ENCODE measurements around the gene NFIB. TPM values are rescaled to one million over a fixed set of nuclear protein-coding genes. Genes with fewer than 3 reads are reported as not detected.

Gene NFIB
- total and polyA plus RNA-seq, 2 donors (not counting 3 experiments of a cell fraction or from before 2014, with no cell fraction given): 26.4 to 174 TPM

DNA sequence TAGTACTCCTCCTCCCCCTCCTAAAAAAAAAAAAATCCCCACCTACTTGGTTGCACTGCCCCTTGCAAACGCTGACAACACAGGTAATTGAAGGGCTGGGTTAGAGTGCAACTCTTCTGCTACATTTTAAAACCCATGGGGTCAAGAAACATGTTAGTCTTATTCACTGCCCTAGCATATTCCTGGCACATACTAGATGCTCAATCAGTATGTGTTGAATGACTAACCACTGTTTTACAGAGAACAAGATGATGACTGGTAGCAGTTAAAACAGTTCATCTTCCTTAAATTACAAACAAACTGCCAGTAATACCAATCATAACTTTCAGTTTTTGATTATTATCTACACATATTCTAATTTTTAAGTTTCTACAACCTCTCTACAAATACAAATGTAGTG lies 124.4 kb downstream of the NFIB start:
- Histone ChIP-seq H3K4me3 (replicated peaks in 1 of 3; ENCODE audit: insufficient read depth in 1 of 3, low read depth in 1 of 3, low read length in 3 of 3) (no peak overlapping the region), H2AFZ (ENCODE audit: low read depth, low read length) (no peak overlapping the region), H3K27me3 (ENCODE audit: control insufficient read depth in 2 of 2, insufficient read depth in 2 of 2, low read length in 2 of 2) (no peaks in the 10 kb centered on the region), H3K9ac (replicated peaks; ENCODE audit: extremely low read depth, insufficient read depth, low read length) (no peak overlapping the region), H3K9me1 (replicated peaks; ENCODE audit: control insufficient read depth, extremely low read depth, insufficient read depth, low read length) (no peaks in the 10 kb centered on the region), H3K27ac (ENCODE audit: insufficient read depth, low read depth, low read length) (no peak overlapping the region), H3K4me1 (ENCODE audit: control insufficient read depth, extremely low read depth, insufficient read depth, low read length) (peaks cover 47% of the 10 kb centered on the region), H4K20me1 (replicated peaks; ENCODE audit: control insufficient read depth, extremely low read depth, insufficient read depth, low read length) (no peaks in the 10 kb centered on the region), H3K9me3 (replicated peaks; ENCODE audit: control insufficient read depth, insufficient read depth, low read length) (no peaks in the 10 kb centered on the region), H3K79me2 (ENCODE audit: control insufficient read depth, insufficient read depth, low read length) (peaks cover 82% of the 10 kb centered on the region), H3K4me2 (ENCODE audit: insufficient read depth, low read length) (no peak overlapping the region), H3K36me3 (ENCODE audit: control insufficient read depth in 2 of 2, extremely low read depth in 1 of 2, insufficient read depth in 2 of 2, low read length in 2 of 2) (no peaks in the 10 kb centered on the region)
- TF ChIP-seq EZH2 (IDR thresholded peaks at IDR 0.05; ENCODE audit: borderline replicate concordance, low read depth, low read length, severe bottlenecking): no peak
- no peak for TF ChIP-seq GATA2 (IDR thresholded peaks at IDR 0.05; ENCODE audit: insufficient read depth, insufficient read length, low read depth, low read length)
- no peak for TF ChIP-seq JUN (IDR thresholded peaks at IDR 0.05; ENCODE audit: borderline replicate concordance, insufficient read depth, insufficient read length, low read depth)
- no peak for TF ChIP-seq POLR2A (IDR thresholded peaks at IDR 0.05; ENCODE audit: low read depth, low read length)
- no TSS peak for BruUV-seq (replicated peaks)
- ChIA-PET CTCF (interaction anchor here (1.2 to 1.7 kb wide), 2 partner anchors 8 to 13 kb away, joined by 4 to 5 read pairs; no protein-coding TSS in a partner anchor), POLR2A (no interaction called here)
- intact Hi-C loops (cut with micrococcal nuclease) (no loop called here), dilution Hi-C loops (cut with MboI; ENCODE audit: extremely low pct_ligation_motif_present, low sequenced_read_pairs) (no loop called here)
- FAIRE-seq (no peak), DNase-seq (ENCODE audit: low read depth, low spot score) (no peak)

DNA sequence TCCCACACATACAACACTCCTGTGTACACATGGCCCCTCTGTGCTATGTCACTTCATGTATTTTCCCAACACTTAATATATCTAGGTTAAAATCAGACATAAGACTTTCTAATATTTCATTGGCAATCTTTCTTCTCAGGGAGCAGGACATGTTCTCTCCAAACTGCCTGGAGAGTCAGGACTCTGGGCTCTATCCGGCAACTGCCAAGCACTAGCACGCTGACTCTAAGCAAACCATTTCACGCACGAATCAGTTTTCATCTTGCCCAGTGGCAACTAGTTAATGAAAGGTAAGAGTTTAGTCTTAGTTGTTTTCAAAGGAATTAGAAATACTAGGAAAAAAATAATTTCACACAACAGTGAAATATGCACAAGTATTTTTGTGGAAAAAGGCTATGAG lies 124.8 kb downstream of the NFIB start:
- H3K4me2 ChIP-seq (ENCODE audit: insufficient read depth, low read length): no peak overlapping the region
- TF ChIP-seq GATA2 (IDR thresholded peaks at IDR 0.05; ENCODE audit: insufficient read depth, insufficient read length, low read depth, low read length) (no peak), FOS (IDR thresholded peaks at IDR 0.05; ENCODE audit: borderline replicate concordance, insufficient read depth, low read length) (no peak), JUN (IDR thresholded peaks at IDR 0.05; ENCODE audit: borderline replicate concordance, insufficient read depth, insufficient read length, low read depth) (no peak), POLR2A (IDR thresholded peaks at IDR 0.05; ENCODE audit: low read depth, low read length) (no peak), MYC (IDR thresholded peaks at IDR 0.05; ENCODE audit: low read depth, low read length) (no peak), EZH2 (IDR thresholded peaks at IDR 0.05; ENCODE audit: borderline replicate concordance, low read depth, low read length, severe bottlenecking) (no peak)
- TF ChIP-seq, protein P1, sequence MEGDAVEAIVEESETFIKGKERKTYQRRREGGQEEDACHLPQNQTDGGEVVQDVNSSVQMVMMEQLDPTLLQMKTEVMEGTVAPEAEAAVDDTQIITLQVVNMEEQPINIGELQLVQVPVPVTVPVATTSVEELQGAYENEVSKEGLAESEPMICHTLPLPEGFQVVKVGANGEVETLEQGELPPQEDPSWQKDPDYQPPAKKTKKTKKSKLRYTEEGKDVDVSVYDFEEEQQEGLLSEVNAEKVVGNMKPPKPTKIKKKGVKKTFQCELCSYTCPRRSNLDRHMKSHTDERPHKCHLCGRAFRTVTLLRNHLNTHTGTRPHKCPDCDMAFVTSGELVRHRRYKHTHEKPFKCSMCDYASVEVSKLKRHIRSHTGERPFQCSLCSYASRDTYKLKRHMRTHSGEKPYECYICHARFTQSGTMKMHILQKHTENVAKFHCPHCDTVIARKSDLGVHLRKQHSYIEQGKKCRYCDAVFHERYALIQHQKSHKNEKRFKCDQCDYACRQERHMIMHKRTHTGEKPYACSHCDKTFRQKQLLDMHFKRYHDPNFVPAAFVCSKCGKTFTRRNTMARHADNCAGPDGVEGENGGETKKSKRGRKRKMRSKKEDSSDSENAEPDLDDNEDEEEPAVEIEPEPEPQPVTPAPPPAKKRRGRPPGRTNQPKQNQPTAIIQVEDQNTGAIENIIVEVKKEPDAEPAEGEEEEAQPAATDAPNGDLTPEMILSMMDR (IDR thresholded peaks at IDR 0.05; ENCODE audit: extremely low read depth in 1 of 2, insufficient read depth in 1 of 2, low read depth in 1 of 2, low read length in 2 of 2): no peak
- ChIA-PET POLR2A (no interaction called here), CTCF (no interaction called here)
- H3K79me2 ChIP-seq (ENCODE audit: control insufficient read depth, insufficient read depth, low read length): peaks cover 79% of the 10 kb centered on the region
- no peak overlapping the region for H2AFZ ChIP-seq (ENCODE audit: low read depth, low read length)
- H3K9me1 ChIP-seq (replicated peaks; ENCODE audit: control insufficient read depth, extremely low read depth, insufficient read depth, low read length): no peaks in the 10 kb centered on the region
- H3K27me3 ChIP-seq (ENCODE audit: control insufficient read depth in 2 of 2, insufficient read depth in 2 of 2, low read length in 2 of 2): no peaks in the 10 kb centered on the region
- no peaks in the 10 kb centered on the region for H3K9me3 ChIP-seq (replicated peaks; ENCODE audit: control insufficient read depth, insufficient read depth, low read length)
- no peak overlapping the region for H3K9ac ChIP-seq (replicated peaks; ENCODE audit: extremely low read depth, insufficient read depth, low read length)
- no peak for FAIRE-seq
- no peak overlapping the region for H3K27ac ChIP-seq (ENCODE audit: insufficient read depth, low read depth, low read length)
- DNase-seq (ENCODE audit: low read depth, low spot score): no peak
- no peaks in the 10 kb centered on the region for H4K20me1 ChIP-seq (replicated peaks; ENCODE audit: control insufficient read depth, extremely low read depth, insufficient read depth, low read length)
- peaks cover 42% of the 10 kb centered on the region for H3K4me1 ChIP-seq (ENCODE audit: control insufficient read depth, extremely low read depth, insufficient read depth, low read length)
- no TSS peak for BruUV-seq (replicated peaks)
- intact Hi-C loops (cut with micrococcal nuclease): no loop called here
- H3K36me3 ChIP-seq (ENCODE audit: control insufficient read depth in 2 of 2, extremely low read depth in 1 of 2, insufficient read depth in 2 of 2, low read length in 2 of 2): no peaks in the 10 kb centered on the region
- H3K4me3 ChIP-seq (replicated peaks in 1 of 3; ENCODE audit: insufficient read depth in 1 of 3, low read depth in 1 of 3, low read length in 3 of 3): no peak overlapping the region
- dilution Hi-C loops (cut with MboI; ENCODE audit: extremely low pct_ligation_motif_present, low sequenced_read_pairs): no loop called here

Data from endothelial cell of umbilical vein (primary cell).